ENCODE measurements around the gene ATP8B1.

ATP8B1 gene

GRCh38 chr18:57789759-57790158, 13.4 kb downstream of the ATP8B1 start:
- no peak for TF ChIP-seq CTCF (IDR thresholded peaks at IDR 0.05; ENCODE audit: extremely low read depth, insufficient read depth, missing control alignments)
- no peak for DNase-seq (ENCODE audit: low spot score)
- in situ Hi-C loops (cut with MboI; ENCODE audit: low pct_unique_long_range_greater_than_20kb, low sequenced_read_pairs, unreplicated experiment), result no loop called here

- no peak for DNase-seq (ENCODE audit: low spot score)
- TF ChIP-seq CTCF (IDR thresholded peaks at IDR 0.05; ENCODE audit: extremely low read depth, insufficient read depth, missing control alignments), result no peak
- in situ Hi-C loops (cut with MboI; ENCODE audit: low pct_unique_long_range_greater_than_20kb, low sequenced_read_pairs, unreplicated experiment), result no loop called here
Measured at GRCh38 chr18:57789090-57789489, 14.0 kb downstream of the ATP8B1 start.

- no peak for DNase-seq (ENCODE audit: low spot score)
- no peak for TF ChIP-seq CTCF (IDR thresholded peaks at IDR 0.05; ENCODE audit: extremely low read depth, insufficient read depth, missing control alignments)
- in situ Hi-C loops (cut with MboI; ENCODE audit: low pct_unique_long_range_greater_than_20kb, low sequenced_read_pairs, unreplicated experiment), result no loop called here
Measured at GRCh38 chr18:57787068-57787685, 15.9 kb downstream of the ATP8B1 start.

GRCh38 chr18:57785751-57786437, 17.2 kb downstream of the ATP8B1 start:
- DNase-seq (ENCODE audit: low spot score), result no peak
- in situ Hi-C loops (cut with MboI; ENCODE audit: low pct_unique_long_range_greater_than_20kb, low sequenced_read_pairs, unreplicated experiment), result no loop called here
- no peak for TF ChIP-seq CTCF (IDR thresholded peaks at IDR 0.05; ENCODE audit: extremely low read depth, insufficient read depth, missing control alignments)

GRCh38 chr18:57784801-57785114, 18.4 kb downstream of the ATP8B1 start:
- in situ Hi-C loops (cut with MboI; ENCODE audit: low pct_unique_long_range_greater_than_20kb, low sequenced_read_pairs, unreplicated experiment), result no loop called here
- DNase-seq (ENCODE audit: low spot score), result no peak
- TF ChIP-seq CTCF (IDR thresholded peaks at IDR 0.05; ENCODE audit: extremely low read depth, insufficient read depth, missing control alignments), result no peak

GRCh38 chr18:57784034-57784800, 18.9 kb downstream of the ATP8B1 start:
- in situ Hi-C loops (cut with MboI; ENCODE audit: low pct_unique_long_range_greater_than_20kb, low sequenced_read_pairs, unreplicated experiment), result no loop called here
- no peak for TF ChIP-seq CTCF (IDR thresholded peaks at IDR 0.05; ENCODE audit: extremely low read depth, insufficient read depth, missing control alignments)
- no peak for DNase-seq (ENCODE audit: low spot score)

All from GM13977 (cell line).